ENCODE results near the gene EFCAB9.
"Not testable (repeated sequence)": the region's sequence is repeated elsewhere in the genome, so short reads cannot be mapped to it uniquely, and the experiment has no call there.

The EFCAB9 gene

GRCh38 chr5:172193872-172194271, at the start of gene EFCAB9:
EFCAB9 (plus strand) TSS chr5:172194172; CDS start chr5:172194173, 1 bp downstream.
- DNase-seq (ENCODE audit: low spot score), result no peak

DNA sequence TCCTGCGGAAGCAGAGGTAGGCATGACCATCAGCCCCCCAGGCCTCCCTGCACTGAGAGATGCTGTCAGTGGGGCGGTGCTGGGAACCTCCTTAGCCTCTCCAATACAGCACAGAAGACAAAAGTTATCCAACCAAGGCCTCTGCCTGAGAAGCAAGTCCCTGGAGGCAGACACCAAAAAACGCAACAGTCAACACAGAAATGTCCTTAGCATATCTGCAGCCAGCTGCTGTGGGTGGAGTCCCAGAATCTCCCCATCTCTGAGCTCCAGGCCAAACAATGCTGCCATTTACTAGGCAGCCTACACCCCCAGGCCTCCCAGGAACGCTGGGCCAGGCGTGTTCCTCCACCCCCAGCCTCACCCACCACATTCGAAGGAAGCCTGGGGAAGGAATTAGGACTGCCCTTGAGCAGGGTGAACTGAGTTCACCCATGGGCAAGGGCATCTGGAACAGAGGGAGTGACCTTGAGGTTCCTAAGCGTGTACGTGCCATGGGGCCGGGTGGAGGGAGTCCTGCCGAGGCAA, 49.6 kb upstream of the EFCAB9 start:
- DNase-seq (ENCODE audit: low spot score), result no peak

- DNase-seq (ENCODE audit: low spot score), result no peak
These were observed 48.8 kb upstream of the EFCAB9 start for GRCh38 chr5:172144931-172145869.

GRCh38 chr5:172145870-172146747, 47.9 kb upstream of the EFCAB9 start:
- DNase-seq (ENCODE audit: low spot score), result no peak

- no peak for DNase-seq (ENCODE audit: low spot score)
These were observed 47.3 kb upstream of the EFCAB9 start for GRCh38 chr5:172146748-172147092.

GRCh38 chr5:172147857-172148256, 46.1 kb upstream of the EFCAB9 start:
- no peak for DNase-seq (ENCODE audit: low spot score)

DNA sequence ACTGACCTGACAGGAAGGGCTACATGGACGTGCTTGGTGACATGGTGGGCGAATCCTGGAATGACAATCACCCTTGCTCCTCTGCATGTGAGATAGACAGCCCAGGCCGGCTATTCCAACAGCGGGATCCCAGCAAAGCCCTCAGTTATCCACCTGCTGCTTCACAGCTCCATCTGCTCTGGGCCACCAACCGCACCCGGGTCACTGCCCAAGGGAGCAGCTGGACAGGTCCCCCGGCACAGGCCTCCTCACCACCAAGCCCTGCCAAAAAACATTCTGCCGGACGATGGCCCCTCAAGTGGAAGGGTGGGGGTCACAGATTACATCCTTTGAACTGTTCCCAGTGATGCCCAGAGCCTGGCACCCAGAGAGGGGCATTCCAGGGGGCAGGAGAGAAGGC, 45.6 kb upstream of the EFCAB9 start:
- DNase-seq (ENCODE audit: low spot score), result no peak

DNA sequence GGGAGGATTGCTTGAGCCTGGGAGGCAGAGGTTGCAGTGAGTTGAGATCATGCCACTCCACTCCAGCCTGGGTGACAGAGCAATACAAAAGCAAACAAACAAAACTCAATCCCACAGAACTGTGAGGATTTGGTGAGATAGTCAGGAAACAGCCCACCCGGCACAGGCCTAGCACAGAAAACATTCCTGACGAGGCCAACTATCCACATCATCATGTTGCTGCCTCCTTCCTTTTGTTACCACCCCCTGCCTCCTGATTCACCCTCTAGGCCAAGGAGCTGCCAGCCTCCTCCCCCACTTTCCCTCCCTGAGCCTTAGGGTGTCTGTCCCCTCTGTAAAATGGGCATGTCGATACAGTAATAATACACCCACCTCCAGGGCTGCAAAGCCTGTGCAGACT, 44.9 kb upstream of the EFCAB9 start:
- DNase-seq (ENCODE audit: low spot score), result peak; percentile 52

GRCh38 chr5:172149481-172149880, 44.5 kb upstream of the EFCAB9 start:
- DNase-seq (ENCODE audit: low spot score), result not testable (repeated sequence)

- peak; percentile 59 for DNase-seq (ENCODE audit: low spot score)
These were observed 43.2 kb upstream of the EFCAB9 start for GRCh38 chr5:172150514-172151425.

GRCh38 chr5:172151661-172152210, 42.2 kb upstream of the EFCAB9 start:
- DNase-seq (ENCODE audit: low spot score), result no peak

DNA sequence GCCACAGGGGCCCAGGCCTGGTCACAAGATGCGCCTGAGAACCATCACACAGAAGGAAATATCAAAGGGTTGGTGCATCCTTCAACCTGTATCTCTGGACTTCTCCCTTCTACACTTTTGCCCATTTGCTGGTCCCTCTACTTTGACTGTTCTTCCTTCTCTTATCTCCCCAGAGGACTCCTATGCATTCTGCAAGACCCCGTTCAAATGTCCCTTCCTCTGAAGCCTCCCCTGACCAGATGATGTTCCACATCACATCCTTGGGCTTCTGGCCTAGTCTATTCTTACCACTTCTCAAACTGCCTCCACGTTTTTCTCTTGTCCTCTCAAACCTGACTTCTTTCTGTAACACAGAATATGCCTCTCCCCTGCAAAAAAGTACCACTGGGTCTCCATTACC, 40.3 kb upstream of the EFCAB9 start:
- no peak for DNase-seq (ENCODE audit: low spot score)

- not testable (repeated sequence) for DNase-seq (ENCODE audit: low spot score)
These were observed 38.9 kb upstream of the EFCAB9 start for GRCh38 chr5:172155101-172155500.

DNA sequence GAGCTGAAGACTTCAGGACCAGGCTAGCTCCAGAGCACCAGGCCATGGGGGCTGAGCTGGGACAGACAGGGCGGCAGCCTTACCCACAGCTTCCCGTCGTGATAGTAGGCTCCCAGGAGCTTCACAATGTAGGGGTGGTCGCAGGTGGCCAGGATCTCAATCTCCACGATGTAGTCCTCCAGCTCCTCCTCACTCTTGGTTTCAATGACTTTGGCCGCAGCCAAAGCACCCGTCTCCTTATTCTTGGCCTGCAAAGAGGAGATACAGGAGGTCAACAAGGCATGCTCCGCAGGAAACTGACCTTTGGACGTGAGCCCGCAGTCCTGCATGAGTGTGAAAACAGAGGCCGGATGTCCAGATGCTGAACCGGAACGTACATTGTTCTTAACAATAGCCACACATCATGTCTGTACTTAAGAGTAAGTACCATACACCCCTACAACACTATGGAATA, 37.4 kb upstream of the EFCAB9 start:
- DNase-seq (ENCODE audit: low spot score), result peak; percentile 91

GRCh38 chr5:172159016-172159415, 35.0 kb upstream of the EFCAB9 start:
- no peak for DNase-seq (ENCODE audit: low spot score)

DNA sequence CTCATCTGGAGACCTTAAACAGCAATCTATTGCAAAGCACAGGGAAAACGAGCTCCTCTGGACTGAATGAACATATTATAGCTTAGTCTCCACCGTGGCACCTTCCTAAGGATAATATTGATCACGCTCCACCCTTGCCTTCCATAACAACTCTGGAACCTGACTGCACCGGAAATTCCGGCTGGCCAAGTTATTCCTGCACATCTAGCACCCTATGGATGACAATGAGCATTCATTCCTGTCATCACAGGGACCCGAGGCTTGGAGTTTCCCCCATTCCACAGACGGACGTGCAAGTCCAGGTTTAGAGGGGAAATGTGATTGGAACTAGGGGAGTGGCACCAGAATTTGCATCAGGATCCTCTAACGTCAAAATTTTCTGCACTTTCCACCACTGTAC, 33.5 kb upstream of the EFCAB9 start:
- no peak for DNase-seq (ENCODE audit: low spot score)

- DNase-seq (ENCODE audit: low spot score), result no peak
These were observed 31.5 kb upstream of the EFCAB9 start for GRCh38 chr5:172162323-172162986.

DNA sequence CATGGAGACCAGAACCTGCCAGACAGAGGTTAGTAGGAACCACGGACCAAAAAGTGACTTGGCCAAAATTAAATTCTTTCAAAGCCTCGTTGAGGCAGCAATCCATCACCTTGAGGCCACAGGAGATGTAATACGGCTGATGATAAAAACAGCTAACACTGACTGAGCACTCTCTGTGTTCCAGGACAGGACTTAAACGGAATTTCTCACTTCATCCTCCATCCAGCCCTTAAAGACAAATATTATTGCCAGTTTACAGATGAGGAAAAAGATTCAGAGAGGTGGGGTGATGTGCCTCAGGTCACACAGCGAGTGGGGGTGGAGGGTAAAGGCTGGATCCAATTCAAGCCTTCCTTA, 31.0 kb upstream of the EFCAB9 start:
- DNase-seq (ENCODE audit: low spot score), result no peak

GRCh38 chr5:172163346-172163745, 30.6 kb upstream of the EFCAB9 start:
- no peak for DNase-seq (ENCODE audit: low spot score)

DNA sequence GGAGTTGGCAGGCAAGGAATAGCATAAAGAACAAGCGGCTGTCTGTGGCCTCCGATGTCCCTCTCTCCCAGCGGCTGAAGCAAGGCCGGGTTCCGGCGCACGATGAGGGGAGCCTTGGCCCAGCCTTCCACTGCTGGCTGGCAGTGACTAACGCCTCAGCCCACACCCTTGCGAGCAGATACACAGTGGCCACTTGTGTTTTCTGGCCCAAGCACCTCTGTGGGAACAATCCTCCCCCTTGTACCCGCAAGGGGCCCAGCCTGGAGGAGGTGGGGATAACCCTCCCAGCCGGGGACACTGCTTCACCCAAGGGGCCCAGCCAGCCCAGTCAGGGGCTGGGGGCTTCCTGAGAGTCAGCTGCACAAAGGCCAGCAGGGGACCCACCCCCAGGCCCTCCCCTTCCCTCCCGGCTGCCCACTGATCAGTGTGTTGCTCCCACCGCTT, 29.2 kb upstream of the EFCAB9 start:
- no peak for DNase-seq (ENCODE audit: low spot score)

- DNase-seq (ENCODE audit: low spot score), result no peak
These were observed 28.5 kb upstream of the EFCAB9 start for GRCh38 chr5:172165465-172165864.

Data from kidney capillary endothelial cell (primary cell).